HG02943 (cell line): ENCODE results near the gene LTN1.
"Not testable (repeated sequence)": the region's sequence is repeated elsewhere in the genome, so short reads cannot be mapped to it uniquely, and the experiment has no call there.

ENCODE experiments used
- ATAC-seq: cut with Tn5 transposase; IDR thresholded peaks from one replicate; pipeline ENCODE4 v1.9.1; 2021; ENCODE audit warnings: mild to moderate bottlenecking, low read depth, moderate library complexity; ENCODE audit not compliant: unreplicated experiment

Gene LTN1, protein sequence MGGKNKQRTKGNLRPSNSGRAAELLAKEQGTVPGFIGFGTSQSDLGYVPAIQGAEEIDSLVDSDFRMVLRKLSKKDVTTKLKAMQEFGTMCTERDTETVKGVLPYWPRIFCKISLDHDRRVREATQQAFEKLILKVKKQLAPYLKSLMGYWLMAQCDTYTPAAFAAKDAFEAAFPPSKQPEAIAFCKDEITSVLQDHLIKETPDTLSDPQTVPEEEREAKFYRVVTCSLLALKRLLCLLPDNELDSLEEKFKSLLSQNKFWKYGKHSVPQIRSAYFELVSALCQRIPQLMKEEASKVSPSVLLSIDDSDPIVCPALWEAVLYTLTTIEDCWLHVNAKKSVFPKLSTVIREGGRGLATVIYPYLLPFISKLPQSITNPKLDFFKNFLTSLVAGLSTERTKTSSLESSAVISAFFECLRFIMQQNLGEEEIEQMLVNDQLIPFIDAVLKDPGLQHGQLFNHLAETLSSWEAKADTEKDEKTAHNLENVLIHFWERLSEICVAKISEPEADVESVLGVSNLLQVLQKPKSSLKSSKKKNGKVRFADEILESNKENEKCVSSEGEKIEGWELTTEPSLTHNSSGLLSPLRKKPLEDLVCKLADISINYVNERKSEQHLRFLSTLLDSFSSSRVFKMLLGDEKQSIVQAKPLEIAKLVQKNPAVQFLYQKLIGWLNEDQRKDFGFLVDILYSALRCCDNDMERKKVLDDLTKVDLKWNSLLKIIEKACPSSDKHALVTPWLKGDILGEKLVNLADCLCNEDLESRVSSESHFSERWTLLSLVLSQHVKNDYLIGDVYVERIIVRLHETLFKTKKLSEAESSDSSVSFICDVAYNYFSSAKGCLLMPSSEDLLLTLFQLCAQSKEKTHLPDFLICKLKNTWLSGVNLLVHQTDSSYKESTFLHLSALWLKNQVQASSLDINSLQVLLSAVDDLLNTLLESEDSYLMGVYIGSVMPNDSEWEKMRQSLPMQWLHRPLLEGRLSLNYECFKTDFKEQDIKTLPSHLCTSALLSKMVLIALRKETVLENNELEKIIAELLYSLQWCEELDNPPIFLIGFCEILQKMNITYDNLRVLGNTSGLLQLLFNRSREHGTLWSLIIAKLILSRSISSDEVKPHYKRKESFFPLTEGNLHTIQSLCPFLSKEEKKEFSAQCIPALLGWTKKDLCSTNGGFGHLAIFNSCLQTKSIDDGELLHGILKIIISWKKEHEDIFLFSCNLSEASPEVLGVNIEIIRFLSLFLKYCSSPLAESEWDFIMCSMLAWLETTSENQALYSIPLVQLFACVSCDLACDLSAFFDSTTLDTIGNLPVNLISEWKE (N-terminal part only)

DNA sequence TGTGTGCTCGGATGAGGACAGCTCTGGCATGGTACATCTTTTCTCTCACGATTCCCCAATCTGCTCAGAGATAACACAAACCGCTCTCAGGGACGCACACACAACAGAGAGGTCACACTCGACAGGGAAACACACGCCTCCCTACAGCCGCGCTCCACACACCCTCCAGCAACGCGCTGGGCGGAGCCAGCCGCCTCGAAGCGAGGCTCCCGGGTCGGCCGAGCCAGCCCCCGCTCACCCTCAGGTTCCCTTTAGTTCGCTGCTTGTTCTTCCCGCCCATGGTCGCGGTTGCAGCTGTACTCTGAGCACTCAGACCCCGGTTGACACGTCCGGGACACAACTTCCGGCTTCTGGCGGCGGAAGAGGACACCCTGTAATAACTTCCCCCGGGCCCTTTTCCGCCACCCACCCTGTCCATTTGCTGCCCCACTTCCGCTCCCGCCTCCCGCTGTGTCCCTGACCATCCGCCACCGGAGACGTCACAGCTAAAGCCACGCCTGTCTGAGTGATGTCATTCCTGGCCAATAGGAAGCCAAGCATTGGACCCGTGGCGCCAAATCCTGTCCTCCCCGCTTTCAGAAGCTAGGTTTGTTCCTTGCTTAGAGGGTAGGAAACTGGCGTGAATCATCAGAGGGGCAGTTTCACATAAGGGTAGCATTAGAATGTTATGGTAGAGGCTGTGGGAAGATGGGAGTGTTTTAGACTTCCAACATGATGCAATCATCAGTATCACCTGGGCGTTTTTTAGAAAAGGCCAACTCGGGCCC, at the start of gene LTN1:
Gene LTN1 (minus strand): TSS at position 352 of the 767 bp plus-strand sequence. CDS start 72 bp downstream, at position 280.
- peak; percentile 99 for ATAC-seq

DNA sequence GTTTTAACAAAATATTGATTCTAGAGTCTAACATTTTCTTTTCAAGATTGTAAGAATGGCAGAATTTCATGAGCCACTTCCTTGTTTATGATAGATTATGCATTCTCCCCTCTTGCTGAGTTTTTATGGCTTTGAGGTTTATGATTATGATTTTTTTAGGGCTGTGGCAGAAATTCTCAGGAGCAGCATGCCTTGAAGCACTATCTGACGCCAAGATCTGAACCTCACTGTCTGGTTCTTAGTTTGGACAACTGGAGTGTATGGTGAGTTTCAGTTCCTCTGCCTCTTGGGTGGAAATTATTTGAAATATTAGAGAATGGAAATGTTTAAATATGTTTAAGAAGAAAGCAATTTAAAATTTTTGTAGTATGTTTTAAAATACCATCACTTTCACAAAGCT, 42.0 kb upstream of the LTN1 start:
- no peak for ATAC-seq

DNA sequence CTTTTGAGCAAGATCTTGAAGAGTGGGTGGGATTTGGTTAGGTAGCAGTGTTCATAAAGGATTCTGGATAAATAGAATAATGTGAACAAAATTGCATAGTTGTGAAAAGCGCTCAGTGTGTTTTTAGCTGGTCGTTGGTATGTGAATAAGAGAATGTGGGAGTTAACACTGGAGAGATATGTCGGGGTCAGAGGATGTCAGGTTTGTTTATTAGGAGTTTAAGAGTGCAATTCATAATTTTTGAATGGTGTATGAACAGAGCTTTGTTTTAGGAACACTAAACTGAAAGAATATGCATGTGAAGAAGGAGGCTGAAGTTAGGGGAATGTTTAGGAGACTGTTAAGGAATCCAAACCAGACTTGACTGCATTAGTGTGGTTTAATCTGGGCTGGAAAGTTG, 41.2 kb upstream of the LTN1 start:
- ATAC-seq = no peak

DNA sequence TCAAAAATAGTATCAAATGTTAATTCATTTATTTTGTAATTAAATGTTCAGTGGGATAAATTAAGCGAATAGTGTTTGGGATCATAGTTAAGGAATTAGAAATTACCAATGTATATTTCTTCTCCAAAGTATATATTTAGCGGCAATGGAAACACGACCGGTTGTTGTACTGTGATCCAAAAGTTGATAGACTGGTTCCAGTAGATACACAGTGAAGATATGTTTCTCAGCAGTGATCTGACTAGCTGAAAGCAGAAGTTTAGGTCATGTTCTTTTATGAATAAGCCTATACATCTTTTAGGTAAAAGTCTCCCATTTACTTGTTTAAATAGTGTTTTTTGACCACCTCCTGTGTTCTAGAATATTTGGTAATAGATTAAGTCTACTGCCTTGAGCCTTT, 40.6 kb upstream of the LTN1 start:
- ATAC-seq = no peak

DNA sequence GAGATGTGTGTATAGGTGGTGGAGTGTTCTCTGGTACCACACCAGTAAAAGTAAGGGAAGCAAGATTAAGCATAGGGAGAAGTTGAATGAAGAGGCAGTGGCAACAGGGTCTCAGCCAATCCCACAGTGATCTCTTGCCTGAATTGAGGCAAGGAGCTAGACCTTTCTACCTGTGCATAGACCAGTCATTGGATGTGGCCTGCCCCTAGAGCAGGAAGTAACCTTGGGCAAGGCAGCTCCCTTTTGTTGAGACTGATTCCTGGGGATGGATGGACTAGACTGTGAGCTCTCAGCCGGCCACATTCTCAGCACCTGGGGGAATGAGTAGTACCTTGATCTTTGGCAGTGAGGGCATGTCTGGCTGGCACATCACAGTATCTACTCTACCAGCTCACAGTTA, 38.2 kb upstream of the LTN1 start:
- no peak for ATAC-seq

DNA sequence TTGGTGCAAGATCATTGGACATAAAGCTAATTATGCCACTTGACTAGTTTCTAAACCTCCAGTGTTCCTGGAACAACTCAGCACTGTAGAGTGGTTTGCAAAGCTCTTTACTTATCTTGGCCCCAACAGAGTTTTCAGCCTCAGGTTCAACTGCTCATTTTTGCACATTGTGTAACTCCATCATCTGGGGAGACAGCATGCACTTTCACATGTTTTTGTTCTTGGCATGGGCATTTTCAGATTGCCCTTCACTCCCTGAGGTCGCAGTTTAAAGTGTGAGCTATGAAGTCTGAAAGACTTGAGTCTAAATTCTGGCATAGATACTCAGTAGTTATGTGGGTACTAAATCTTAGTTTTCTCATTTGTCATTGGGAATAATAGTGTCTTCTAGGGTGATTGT, 36.8 kb upstream of the LTN1 start:
- ATAC-seq = no peak

DNA sequence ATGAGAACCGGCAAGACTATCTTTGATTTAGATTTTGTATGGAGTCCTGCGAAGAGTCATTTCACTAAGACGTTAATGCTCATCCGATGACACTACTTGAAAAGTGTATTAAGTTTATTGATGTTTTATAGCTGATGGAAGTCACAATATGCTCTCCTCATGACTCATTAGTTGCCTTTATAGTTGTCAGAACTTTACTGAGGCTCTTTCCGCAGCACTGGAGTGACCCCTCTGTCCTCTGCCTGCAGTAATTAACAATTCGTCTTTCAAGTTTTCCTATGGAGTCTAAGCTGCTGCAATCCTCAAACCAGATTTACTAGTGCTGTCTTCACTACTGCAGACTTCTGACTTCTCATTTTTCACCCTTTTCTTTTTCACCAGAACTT, 32.6 kb upstream of the LTN1 start:
- ATAC-seq = no peak

DNA sequence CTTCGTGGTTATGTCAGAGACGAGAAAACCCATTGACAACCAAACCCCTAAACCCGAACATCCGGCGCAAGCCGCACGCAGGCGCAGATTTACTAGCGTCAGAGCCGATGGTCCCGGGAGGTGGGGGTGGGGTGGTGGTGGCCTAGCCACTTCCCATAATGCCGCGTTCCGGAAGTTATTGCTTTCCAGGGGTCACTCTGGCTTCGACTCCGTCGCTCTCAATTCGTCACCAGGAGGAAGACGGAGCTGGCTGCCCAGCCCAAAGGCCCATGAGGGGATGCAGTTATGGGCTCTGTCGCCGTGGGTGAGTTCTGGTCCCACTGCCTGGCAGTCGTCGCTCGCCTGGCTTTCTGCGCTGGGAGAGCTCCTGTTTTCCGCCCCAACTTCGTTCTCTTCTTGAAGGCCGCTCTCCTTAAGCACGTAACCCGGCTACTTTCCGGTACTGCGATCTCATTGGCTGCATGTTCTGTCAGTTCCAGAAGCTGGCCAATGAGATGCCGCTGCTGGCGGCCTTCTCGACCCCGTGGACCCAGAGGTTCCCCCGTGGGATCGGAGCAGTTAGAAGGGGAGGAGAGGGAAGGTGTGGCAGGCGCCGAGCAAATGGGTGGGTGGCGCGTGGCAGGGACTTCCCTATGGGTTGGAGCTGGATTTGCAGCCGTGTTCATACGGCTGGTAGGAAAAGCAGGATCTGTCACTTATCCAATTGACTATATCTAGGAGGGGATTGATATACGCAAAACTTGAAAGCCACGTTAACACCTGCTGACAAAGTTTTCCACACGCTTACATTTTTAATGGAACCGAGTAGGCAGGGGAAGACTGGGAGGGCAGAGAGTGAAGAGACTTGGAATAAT, 32.0 kb upstream of the LTN1 start, which contains the start of gene USP16:
Gene USP16 (plus strand): TSS at position 195 of the 854 bp plus-strand sequence. CDS start 3,246 bp downstream, outside the sequence.
- ATAC-seq = peak; percentile 98

DNA sequence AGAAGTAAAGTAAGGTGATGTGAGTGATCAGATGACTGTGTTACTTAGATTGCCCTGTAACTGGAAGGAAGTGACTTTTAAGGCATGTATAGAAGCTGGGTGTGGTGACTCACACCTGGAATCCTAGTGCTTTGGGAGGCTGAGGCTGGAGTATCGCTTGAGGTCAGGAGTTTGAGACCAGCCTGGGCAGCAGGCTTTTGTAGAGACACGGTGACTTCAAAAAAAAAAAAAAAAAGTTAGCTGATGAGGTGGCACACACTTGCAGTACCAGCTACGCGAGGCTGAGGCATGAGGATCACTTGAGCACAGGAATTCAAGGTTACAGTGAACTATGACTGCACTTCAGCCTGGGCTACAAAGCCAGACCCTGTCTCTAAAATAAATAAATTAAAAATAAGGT, 29.5 kb upstream of the LTN1 start:
- ATAC-seq = no peak

DNA sequence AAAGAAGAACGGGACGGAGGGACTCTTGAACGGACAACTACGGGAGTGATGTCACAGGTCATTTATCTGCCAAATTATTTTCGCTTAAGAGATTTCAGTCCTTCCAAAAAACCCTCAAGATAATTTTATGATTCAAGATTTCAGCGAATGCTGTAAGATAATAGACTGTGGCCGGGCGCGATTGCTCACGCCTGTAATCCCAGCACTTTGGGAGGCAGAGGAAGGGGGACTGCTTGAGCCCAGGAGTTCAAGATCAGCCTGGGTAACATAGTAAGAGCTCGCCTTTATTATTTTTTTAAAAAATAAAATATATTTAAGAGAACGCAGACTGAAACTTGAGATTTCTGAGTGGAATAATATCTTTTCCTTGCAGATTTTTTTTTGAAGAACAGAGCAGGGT, 25.9 kb upstream of the LTN1 start:
- no peak for ATAC-seq

DNA sequence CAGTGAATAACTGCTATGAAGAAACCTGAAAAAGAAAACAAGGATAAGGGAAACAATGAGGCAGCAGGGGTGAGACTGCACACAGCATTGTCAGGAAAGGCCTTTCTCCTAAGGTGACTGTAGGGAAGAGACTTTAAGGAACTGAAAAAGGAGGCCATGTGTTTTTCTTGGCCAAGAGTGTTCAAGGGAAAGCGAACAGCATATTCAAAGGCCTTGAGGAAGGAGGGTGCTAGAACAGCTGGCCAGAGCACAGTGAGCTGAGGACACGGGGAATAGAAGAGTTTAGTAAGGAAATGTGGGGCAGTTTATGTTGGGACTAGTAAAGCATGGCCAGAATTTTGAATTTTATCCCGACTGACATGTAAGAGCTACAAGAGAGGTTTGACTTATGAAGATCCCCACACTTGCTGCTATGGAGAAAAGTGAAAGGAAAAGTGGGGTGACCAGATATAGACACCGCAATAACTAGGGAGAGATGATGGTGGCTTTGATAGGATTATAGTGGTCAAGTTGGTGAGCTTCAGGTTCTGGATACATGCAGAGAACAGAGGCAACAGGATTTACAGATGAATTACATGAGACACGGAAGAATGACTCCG, 25.1 kb upstream of the LTN1 start:
- ATAC-seq = no peak

DNA sequence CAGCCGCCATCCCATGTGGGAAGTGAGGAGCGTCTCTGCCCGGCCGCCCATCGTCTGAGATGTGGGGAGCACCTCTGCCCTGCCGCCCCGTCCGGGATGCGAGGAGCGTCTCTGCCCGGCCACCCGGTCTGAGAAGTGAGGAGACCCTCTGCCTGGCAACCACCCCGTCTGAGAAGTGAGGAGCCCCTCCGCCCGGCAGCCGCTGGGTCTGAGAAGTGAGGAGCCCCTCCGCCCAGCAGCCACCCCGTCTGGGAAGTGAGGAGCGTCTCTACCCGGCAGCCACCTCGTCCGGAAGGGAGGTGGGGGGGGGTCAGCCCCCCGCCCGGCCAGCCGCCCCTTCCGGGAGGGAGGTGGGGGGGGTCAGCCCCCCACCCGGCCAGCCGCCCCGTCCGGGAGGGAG, 18.6 kb upstream of the LTN1 start:
- not testable (repeated sequence) for ATAC-seq

DNA sequence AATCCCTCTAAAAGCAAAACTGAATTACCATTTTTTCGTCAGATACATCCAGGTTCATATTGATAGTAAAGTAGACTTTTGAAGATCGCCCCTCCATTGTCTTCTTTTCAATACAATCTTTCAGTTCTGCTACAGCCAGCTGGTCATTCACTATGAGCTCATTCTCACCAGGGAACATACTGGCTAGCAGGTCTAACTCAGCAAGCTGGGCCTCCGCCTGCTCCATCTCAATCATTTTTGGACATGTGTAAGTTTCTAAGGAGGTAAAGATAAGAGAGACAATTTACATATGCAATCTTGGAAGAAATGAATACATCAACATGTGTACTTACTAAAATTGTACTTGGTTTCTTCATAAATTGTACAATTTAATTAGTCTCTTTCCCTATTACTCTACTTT, 15.7 kb upstream of the LTN1 start:
- ATAC-seq = no peak

DNA sequence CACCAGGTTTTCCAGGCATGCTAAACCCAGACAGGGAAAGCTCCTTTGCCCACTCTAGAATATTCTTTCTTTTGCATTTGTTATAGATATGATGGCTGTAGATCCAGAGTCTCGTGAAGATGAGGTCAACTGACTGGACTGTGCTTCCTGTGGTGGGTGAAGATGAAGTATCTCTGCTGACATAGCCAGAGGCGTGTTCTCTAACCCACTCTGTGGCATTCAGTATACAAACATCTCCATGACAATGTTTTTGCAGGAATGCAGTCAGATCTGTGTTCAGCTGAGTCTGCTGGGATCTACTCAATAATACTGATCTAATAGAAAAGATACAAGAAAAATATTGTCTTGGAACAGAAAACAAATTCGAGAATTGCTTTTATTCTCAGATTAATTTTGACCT, 15.1 kb upstream of the LTN1 start:
- no peak for ATAC-seq

DNA sequence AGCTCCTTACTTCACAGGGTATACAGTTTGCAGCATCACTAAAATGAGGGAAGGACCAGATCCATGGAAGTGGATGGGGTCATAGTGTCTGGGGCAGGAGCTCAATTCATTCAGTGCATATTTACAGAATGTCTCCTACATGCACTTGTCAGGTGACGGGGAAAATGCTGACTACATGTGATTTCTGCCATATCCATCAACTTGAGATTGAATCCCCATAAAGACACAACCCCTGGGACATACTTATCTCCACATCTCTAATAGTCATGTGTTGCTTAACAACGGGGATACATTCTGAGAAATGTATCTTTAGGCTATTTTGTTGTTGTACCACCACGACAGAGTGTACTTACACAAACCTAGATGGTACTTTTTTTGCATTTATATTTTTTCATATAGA, 14.5 kb upstream of the LTN1 start:
- ATAC-seq = no peak

DNA sequence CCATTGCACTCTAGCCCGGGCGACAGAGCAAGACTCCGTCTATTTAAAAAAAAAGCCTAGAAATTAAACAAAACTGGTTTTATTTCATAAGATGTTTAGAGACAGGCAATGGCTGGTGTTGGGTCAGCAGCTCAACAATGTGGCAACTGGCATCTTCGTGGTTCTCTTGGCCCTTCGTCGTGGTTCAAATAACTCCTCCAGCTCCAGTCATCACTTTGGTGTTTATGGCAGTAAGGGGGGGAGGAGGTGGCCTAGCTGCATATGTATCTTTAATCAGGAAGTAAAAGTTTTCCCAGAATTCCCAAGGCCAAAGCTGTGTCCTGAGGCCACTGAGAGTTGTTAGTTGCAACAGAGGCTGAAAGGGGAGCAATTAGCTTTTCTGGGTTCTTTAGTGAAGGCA, 13.0 kb upstream of the LTN1 start:
- ATAC-seq = no peak

DNA sequence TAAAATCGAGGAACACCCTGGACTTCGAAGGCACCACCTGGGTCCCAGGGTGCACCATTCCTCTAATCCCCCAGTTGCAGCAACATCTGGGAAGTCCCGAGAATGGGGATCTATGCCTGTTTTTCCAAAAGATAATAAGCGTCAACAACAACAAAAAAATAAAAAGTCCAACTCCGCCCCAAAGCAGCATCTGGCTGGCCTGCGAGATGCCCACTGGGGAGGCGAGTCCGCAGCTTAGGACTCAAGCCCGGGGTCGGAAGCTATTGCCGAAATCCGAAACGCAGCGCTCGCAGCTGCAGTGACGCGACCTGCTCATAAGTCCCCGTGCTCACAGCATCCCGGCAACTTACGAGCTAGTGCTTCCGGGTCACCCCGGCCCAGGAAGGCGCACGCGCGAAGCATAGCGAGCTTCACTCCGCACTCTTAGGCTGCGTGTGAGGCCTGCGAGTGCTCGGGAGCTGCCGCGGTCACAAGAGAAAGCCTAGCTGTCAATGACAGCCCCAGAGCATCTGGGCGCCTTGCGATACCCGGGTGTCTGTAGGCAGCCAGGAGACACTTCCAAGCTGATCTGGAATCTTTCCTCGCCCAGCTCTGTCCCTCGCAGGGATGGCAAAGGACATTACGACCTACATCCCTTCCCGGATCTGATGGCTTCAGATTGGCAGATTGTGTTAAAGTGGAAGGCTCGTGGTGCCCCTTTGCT, 9.9 kb upstream of the LTN1 start:
- peak; percentile 97 for ATAC-seq

DNA sequence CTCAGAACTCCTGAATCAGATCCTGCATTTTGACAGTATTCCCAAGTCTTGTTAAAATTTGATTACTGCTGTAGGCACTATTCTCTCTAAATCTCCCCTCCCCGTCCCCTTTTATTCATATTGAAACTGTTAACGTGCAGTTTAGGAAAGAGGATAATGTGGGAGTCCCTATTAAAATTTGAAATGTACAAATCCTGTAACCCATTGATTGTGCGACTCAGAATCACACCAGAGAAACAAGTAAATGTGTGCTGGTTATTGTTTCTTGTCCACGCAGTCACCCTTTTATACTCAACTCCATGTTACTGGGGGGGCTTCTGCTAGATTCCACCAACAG, 584 bp upstream of the LTN1 start:
- ATAC-seq = no peak
